Adipocyte (in vitro differentiated cells): ENCODE data around the gene ZNF730.
"Not testable (repeated sequence)": the region's sequence is repeated elsewhere in the genome, so short reads cannot be mapped to it uniquely, and the experiment has no call there.

Experiments
- DNase-seq: peaks from one replicate; pipeline ENCODE4 v3.0.0-alpha.2; 2015; ENCODE audit warnings: low read depth
- H3K27me3 ChIP-seq: replicated peaks from 2 replicates; pipeline ENCODE4 v1.7.0; 2013; ENCODE audit warnings: mild to moderate bottlenecking, low read length, moderate library complexity; ENCODE audit not compliant: control insufficient read depth, insufficient read depth
- H3K36me3 ChIP-seq: 2 replicates; pipeline ENCODE4 v1.7.0; 2013; ENCODE audit warnings: low read length, mild to moderate bottlenecking, moderate library complexity; ENCODE audit not compliant: control insufficient read depth, insufficient read depth, severe bottlenecking
- H3K4me1 ChIP-seq: 2 replicates; pipeline ENCODE4 v1.7.0; 2013; ENCODE audit warnings: mild to moderate bottlenecking, low read length, moderate library complexity; ENCODE audit not compliant: control insufficient read depth, insufficient read depth
- H3K4me3 ChIP-seq: 2 replicates; pipeline ENCODE4 v1.7.0; 2013; ENCODE audit warnings: mild to moderate bottlenecking, low read length, moderate library complexity
- H3K9ac ChIP-seq: 2 replicates; pipeline ENCODE4 v1.7.0; 2013; ENCODE audit warnings: mild to moderate bottlenecking, low read length, moderate library complexity
- H3K9me3 ChIP-seq: 2 replicates; pipeline ENCODE4 v1.7.0; 2013; ENCODE audit warnings: mild to moderate bottlenecking, low read length, moderate library complexity; ENCODE audit not compliant: control insufficient read depth

The ZNF730 gene

DNA sequence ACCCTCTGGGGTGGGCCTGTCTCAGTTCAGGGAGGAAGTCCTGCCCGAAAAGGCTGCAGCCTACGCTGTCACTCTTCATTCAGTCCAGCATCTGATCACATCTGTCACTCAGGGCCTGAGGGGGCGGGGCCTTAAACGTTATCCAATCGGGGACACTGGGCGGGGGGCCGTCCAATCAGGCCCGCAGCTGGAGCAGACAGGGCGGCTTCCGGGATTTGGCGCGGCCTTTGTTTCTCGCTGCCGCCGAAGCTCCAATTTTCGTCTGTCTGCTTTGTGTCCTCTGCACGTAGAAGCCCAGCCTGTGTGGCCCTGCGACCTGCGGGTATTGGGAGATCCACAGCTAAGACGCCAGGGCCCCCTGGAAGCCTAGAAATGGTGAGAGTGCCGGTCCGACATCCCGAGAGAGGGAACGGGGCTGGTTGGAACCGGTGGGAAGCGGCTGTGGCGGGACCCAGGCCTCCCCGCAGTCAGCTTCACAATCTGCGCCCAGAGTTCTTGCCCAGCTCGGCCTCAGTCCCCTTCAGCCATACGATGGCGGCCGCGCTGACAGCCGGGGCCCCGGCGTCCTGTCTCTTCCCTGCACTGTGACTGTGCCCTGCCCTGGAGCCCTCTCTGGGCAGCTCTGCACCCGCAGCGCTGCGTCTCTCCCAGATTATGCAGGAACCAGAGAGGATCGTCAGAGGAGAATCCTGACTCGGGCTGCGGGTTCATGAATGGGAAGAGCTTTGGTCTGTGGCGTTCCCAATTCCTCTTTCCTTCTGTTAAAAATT lies at the start of gene ZNF730:
ZNF730 (plus strand) TSS at position 224 of the 770 bp plus-strand sequence; CDS start at position 373, 149 bp downstream.
- peak within 1 kb of the TSS; percentile 22 for H3K9ac ChIP-seq
- no peaks in the 10 kb centered on the region for H3K36me3 ChIP-seq
- peak within 1 kb of the TSS; percentile 82 for H3K4me3 ChIP-seq
- DNase-seq = peak; percentile 81
- H3K27me3 ChIP-seq = no peaks in the 10 kb centered on the region
- no peaks in the 10 kb centered on the region for H3K9me3 ChIP-seq
- no peaks in the 10 kb centered on the region for H3K4me1 ChIP-seq

DNA sequence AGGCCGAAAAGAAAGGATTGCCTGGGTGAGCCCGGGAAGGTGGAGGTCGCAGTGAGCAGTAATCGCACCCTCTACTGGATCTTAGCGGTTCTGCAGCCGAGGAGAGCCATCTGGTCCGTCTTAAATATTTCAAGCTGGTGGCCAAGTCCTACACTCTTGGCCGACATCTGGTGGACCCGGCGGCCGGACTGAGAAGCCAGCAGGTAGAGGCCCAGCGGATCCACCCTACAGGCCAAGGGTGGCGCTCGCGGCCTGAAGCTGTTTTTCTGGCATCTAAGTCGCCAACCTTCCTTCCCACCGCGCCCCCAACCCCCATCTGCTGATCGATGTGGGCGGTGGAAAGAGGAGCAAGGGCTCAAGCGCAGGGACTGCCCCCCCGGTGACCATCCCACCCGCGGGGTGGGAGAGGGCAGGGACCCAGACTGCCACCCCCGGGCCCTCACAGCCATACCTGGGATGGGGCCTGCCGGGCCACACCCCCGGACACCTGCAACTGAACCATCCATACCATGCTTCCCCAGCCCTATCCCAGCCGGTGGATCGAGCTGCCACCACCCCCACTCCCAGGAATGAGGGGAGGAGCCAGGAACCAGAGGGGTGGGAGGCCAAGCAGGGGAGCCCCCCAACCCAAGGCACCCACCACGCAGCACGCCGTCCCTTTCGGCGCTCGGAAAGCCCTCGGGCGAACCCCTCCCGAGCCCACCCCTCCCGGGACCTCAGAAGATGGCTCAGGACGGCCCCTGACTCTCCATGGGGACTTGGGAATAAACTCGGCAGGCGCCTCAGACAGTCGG lies 46.3 kb upstream of the ZNF730 start:
- Histone ChIP-seq H3K4me1 (no peaks in the 10 kb centered on the region), H3K9me3 (no peaks in the 10 kb centered on the region), H3K9ac (no peak overlapping the region), H3K36me3 (no peaks in the 10 kb centered on the region), H3K4me3 (no peak overlapping the region), H3K27me3 (no peaks in the 10 kb centered on the region)
- peak; percentile 34 for DNase-seq

DNA sequence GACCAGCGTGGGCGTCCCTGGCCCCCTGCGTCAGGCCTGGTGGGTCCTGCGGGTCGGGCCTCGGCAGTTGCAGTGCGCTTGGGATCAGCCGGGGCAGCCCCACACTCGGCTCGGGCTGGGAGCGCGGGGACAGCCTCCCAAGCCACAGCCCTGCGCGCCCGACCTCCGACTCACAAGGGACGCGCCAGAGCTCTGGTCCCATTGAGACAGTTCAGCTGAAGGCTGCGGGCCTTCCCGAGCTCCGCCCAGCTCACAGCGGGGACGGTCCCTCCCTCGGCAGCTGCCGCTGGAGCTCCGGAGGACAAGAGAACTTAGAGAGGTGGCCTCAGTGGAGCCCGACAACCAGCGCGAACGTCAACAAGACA lies 45.7 kb upstream of the ZNF730 start:
- peak; percentile 11 for DNase-seq

DNA sequence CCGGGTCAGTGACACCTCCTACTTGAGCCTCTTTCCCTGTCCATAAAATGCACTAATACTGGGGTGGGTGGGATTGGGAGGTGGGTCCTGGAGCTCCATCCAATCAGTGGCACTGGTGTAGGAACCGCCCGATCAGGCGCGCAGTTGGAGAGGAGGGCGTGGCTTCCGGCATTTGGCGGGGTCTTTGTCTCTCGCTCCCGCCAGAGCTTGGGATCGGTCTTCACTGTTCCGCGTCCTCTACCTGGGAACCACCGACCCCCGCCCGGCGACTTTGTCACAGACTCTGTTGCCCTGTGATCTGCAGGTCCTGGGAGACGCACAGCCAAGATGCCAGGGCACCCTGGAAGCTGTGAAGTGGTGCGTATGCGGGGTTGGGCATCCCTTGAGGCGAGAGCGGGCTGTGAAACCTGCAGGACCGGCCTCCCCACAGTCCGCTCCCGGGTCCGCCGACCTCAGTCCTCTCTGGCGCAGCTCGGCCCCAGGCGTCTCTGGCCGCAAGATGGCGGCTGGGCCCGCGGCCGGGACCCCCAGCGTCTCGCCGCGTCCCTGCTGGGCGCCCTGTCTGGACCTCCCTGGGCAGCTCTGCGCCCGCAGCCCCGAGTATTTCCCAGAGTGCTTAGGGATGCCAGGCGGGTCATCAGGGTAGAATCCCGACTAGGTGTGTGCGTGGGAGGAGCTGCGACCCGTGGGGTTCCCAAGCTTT lies 41.6 kb upstream of the ZNF730 start:
- H3K9ac ChIP-seq = peak overlapping the region; percentile 34
- DNase-seq = peak; percentile 65
- no peaks in the 10 kb centered on the region for H3K36me3 ChIP-seq
- H3K9me3 ChIP-seq = no peaks in the 10 kb centered on the region
- no peaks in the 10 kb centered on the region for H3K27me3 ChIP-seq
- H3K4me1 ChIP-seq = no peaks in the 10 kb centered on the region
- H3K4me3 ChIP-seq = peak overlapping the region; percentile 79

More for the DNA sequence above, 45.7 kb upstream of the ZNF730 start:
- no peaks in the 10 kb centered on the region for H3K27me3 ChIP-seq
- no peaks in the 10 kb centered on the region for H3K36me3 ChIP-seq
- no peak overlapping the region for H3K9ac ChIP-seq
- no peaks in the 10 kb centered on the region for H3K4me1 ChIP-seq
- peak overlapping the region; percentile 44 for H3K4me3 ChIP-seq
- H3K9me3 ChIP-seq = no peaks in the 10 kb centered on the region

GRCh38 chr19:23077776-23078175 lies 39.0 kb upstream of the ZNF730 start:
- not testable (repeated sequence) for DNase-seq, H3K27me3 ChIP-seq, H3K36me3 ChIP-seq, H3K4me1 ChIP-seq, H3K9me3 ChIP-seq, H3K9ac ChIP-seq, H3K4me3 ChIP-seq

GRCh38 chr19:23093832-23094231 lies 23.0 kb upstream of the ZNF730 start:
- Histone ChIP-seq H3K4me1 (no peaks in the 10 kb centered on the region), H3K9me3 (peaks cover 4% of the 10 kb centered on the region), H3K9ac (no peak overlapping the region), H3K4me3 (no peak overlapping the region), H3K27me3 (no peaks in the 10 kb centered on the region), H3K36me3 (no peaks in the 10 kb centered on the region)
- no peak for DNase-seq

DNA sequence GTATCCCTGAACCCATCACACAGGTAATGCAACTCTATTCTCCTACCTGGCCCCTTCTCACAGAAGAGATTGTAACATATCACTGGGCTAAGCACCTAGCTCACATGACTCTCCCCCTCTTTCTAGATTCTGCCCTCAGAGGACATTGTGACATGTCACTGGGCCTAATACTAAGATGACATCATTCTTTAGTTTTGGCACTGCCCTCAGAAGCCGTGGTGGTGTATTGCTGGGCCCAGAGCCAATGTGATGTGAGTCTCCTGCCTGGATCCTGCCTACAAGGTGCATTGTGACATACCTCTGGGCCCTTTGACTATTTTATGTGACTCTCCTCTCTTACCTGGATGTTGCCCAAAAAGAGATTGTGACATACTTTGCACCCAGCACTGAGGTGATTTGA lies 21.4 kb upstream of the ZNF730 start:
- no peak for DNase-seq
- Histone ChIP-seq H3K9me3 (peaks cover 4% of the 10 kb centered on the region), H3K9ac (no peak overlapping the region), H3K4me3 (no peak overlapping the region), H3K27me3 (no peaks in the 10 kb centered on the region), H3K36me3 (no peaks in the 10 kb centered on the region), H3K4me1 (no peaks in the 10 kb centered on the region)

DNA sequence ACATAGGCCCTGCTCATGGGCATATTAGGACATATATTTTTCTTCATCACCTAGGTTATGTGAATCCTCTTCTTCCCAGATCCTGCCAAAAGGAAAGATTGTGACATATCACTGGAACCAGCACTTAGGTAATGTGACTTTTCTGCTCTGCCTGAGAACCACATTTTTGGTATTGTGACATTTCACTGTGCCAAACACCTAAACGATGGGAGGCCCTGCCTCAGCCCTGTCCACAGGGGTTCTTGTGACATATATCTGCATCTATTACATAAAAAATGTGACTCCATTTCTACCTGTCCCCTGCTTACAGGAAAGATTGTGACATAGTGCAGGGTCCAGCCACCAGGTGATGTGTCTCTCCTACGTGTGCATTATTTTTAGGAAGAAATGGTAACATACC lies 18.5 kb upstream of the ZNF730 start:
- H3K4me3 ChIP-seq = no peak overlapping the region
- peaks cover 4% of the 10 kb centered on the region for H3K9me3 ChIP-seq
- H3K36me3 ChIP-seq = no peaks in the 10 kb centered on the region
- H3K9ac ChIP-seq = no peak overlapping the region
- no peaks in the 10 kb centered on the region for H3K27me3 ChIP-seq
- H3K4me1 ChIP-seq = no peaks in the 10 kb centered on the region
- no peak for DNase-seq

DNA sequence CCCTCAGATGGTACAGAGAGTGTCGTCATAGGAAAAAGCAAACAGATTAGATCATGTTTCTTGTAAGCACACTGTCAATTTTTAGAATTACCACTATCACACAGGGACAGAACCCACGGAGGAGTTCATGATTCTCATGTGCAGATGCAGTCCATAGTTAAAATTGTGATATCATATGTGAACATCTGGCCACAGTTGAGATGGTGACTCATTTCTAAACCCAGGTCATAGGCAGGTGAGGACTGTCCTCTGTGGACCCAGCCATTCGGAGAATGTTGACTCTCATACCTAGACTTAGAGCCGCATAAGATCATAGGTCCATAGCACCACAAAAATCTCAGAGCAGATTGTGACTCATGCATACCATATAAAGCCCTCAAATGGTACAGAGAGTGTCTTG lies 17.8 kb upstream of the ZNF730 start:
- no peaks in the 10 kb centered on the region for H3K27me3 ChIP-seq
- no peak overlapping the region for H3K4me3 ChIP-seq
- peaks cover 4% of the 10 kb centered on the region for H3K9me3 ChIP-seq
- no peaks in the 10 kb centered on the region for H3K4me1 ChIP-seq
- H3K36me3 ChIP-seq = no peaks in the 10 kb centered on the region
- H3K9ac ChIP-seq = no peak overlapping the region
- DNase-seq = no peak

DNA sequence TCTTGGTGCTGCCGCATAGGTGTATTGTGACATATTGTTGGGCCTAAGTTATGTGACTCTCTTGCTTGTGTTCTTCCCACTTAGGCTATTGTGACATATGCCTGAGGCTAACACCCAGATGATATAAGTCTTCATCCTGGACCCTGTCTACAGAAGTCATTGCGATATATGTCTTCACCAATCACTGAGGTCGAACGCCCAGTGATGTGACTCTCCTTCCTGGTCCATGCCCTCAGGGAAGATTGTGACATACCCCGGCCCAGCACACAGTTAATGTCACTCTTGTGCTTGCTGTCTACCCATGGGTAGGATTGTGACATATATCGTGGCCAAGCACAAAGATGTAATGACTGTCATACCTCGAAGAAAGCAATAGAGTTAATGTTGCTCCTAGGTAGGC lies 16.9 kb upstream of the ZNF730 start:
- Histone ChIP-seq H3K4me3 (no peak overlapping the region), H3K4me1 (no peaks in the 10 kb centered on the region), H3K9ac (no peak overlapping the region), H3K27me3 (no peaks in the 10 kb centered on the region), H3K36me3 (no peaks in the 10 kb centered on the region), H3K9me3 (peaks cover 4% of the 10 kb centered on the region)
- DNase-seq = no peak

- Histone ChIP-seq H3K27me3 (no peaks in the 10 kb centered on the region), H3K9me3 (peaks cover 7% of the 10 kb centered on the region), H3K4me1 (no peaks in the 10 kb centered on the region), H3K4me3 (no peak overlapping the region), H3K36me3 (no peaks in the 10 kb centered on the region), H3K9ac (no peak overlapping the region)
- DNase-seq = no peak
Observed at GRCh38 chr19:23101241-23101640, 15.6 kb upstream of the ZNF730 start.
